22Rv1 (cell line): Measurements from ENCODE around the gene LONRF2.

Experiments used
- ZFX ChIP-seq: fragments of 450-650 bp; IDR thresholded peaks from 2 replicates; pipeline ENCODE4 v1.6.1; 2017; ENCODE audit warnings: antibody characterized with exemption, borderline replicate concordance
- TF ChIP-seq, protein P1 (sequence below): fragments of 450-650 bp; IDR thresholded peaks from 2 replicates; pipeline ENCODE4 v1.5.1; 2017; ENCODE audit warnings: mild to moderate bottlenecking

DNA sequence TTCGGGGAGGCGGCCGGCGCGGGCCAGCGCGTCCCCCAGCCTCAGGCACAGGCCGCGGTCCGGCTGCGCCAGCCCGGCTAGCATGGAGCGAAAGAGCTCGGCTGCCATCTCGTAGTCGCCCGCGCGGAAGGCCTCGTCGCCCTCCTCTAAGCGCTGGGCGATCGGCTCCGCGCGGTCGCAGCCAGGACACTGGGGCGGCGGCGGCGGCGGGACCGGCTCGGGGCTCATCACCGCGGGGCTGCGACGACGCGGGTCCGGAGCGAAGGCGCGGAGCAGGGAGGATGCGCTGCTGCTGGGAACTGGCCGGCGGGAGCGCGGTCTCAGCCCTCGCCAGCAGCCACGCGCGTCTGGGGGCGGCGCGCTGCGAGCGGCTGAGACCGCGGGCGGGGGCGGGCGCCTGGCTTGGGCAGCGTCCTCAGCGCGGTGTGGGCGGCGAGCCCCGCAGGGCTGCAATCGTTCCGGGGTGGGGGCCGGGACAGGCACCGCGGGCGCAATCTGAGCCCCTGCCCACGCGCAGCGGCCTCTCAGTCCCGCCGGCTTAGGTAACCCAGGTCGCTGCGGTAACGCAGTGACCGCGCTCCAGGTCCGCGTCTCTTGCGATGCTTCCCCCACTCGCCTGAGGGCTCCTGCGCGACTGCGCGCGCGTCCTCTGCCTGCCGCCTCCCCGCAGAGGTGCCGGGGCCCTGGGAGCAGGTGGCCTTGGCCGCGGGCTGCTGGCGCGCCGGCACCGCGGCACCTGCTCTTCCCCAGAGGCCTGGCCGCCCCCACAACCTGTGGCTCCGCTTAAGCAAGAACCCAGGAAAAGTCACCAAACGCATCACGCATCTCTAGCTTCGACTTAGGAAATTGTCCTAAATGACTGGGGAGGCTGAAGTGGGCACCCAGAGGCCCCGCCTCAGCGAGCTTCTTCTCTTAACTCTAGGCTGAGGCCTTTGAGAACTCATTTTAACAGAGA lies at the start of gene LONRF2:
- TF ChIP-seq, protein P1, sequence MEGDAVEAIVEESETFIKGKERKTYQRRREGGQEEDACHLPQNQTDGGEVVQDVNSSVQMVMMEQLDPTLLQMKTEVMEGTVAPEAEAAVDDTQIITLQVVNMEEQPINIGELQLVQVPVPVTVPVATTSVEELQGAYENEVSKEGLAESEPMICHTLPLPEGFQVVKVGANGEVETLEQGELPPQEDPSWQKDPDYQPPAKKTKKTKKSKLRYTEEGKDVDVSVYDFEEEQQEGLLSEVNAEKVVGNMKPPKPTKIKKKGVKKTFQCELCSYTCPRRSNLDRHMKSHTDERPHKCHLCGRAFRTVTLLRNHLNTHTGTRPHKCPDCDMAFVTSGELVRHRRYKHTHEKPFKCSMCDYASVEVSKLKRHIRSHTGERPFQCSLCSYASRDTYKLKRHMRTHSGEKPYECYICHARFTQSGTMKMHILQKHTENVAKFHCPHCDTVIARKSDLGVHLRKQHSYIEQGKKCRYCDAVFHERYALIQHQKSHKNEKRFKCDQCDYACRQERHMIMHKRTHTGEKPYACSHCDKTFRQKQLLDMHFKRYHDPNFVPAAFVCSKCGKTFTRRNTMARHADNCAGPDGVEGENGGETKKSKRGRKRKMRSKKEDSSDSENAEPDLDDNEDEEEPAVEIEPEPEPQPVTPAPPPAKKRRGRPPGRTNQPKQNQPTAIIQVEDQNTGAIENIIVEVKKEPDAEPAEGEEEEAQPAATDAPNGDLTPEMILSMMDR, result no peak
- TF ChIP-seq ZFX, result no peak
